Measurements from ENCODE around the gene EYA4.

- no peak for TF ChIP-seq CTCF (IDR thresholded peaks at IDR 0.05)
- TF ChIP-seq ZFX (IDR thresholded peaks at IDR 0.05; ENCODE audit: borderline replicate concordance): no peak
These were observed 114.8 kb downstream of the EYA4 start for GRCh38 chr6:133355922-133356321.

Data from 22Rv1 (cell line).